ENCODE data around the gene COX7A1. TPM values are rescaled to one million over a fixed set of nuclear protein-coding genes. Genes with fewer than 3 reads are reported as not detected.

Gene COX7A1
- total and polyA plus RNA-seq, 7 donors, result 571 to 1,741 (median 1,453) TPM

GRCh38 chr19:36128392-36128736 lies 23.9 kb downstream of the COX7A1 start:
- peak overlapping the region; percentile 65 for H3K4me3 ChIP-seq
- intact Hi-C loops (cut with DNase I), result no loop called here

GRCh38 chr19:36125557-36125956 lies 26.7 kb downstream of the COX7A1 start:
- no peaks in the 10 kb centered on the region for H3K27me3 ChIP-seq (ENCODE audit: insufficient read depth in 3 of 3, low read length in 2 of 3)
- DNase-seq (no peak), ATAC-seq (no peak)
- no peak overlapping the region for H3K27ac ChIP-seq
- H3K9me3 ChIP-seq, result no peaks in the 10 kb centered on the region
- no peak for TF ChIP-seq CTCF (IDR thresholded peaks at IDR 0.05)
- peaks cover 3 to 37% of the 10 kb centered on the region in 2 donors for H3K36me3 ChIP-seq (ENCODE audit: insufficient read depth in 1 of 2, low read depth in 1 of 2)
- peaks cover 5% of the 10 kb centered on the region for H3K4me1 ChIP-seq
- WGBS, 3 donors, result 77 to 89% (median 81%) methylated on average over 9 of the region's 9 CpGs
- intact Hi-C loops (cut with DNase I), result no loop called here
- H3K4me3 ChIP-seq, result no peak overlapping the region

More at GRCh38 chr19:36128392-36128736, 23.9 kb downstream of the COX7A1 start:
- peak in 2 of 4 donors; percentile 4 to 5 for ATAC-seq
- Histone ChIP-seq H3K36me3 (ENCODE audit: insufficient read depth in 1 of 2, low read depth in 1 of 2) (peaks cover 3 to 24% of the 10 kb centered on the region in 2 donors), H3K4me1 (peaks cover 5% of the 10 kb centered on the region), H3K27me3 (ENCODE audit: insufficient read depth in 3 of 3, low read length in 2 of 3) (no peaks in the 10 kb centered on the region), H3K27ac (peak overlapping the region; percentile 85), H3K9me3 (no peaks in the 10 kb centered on the region)
- TF ChIP-seq CTCF (IDR thresholded peaks at IDR 0.05), result no peak
- 8 to 12% (median 12%) methylated on average over 10 of the region's 10 CpGs for WGBS, 3 donors
- peak in 1 of 2 donors; percentile 37 for DNase-seq

- no peak overlapping the region for H3K4me3 ChIP-seq
- peaks cover 5 to 73% of the 10 kb centered on the region in 2 donors for H3K36me3 ChIP-seq (ENCODE audit: insufficient read depth in 1 of 2, low read depth in 1 of 2)
- DNase-seq, result peak in 1 of 2 donors; percentile 13
- no peaks in the 10 kb centered on the region for H3K27me3 ChIP-seq (ENCODE audit: insufficient read depth in 3 of 3, low read length in 2 of 3)
- no peak for ATAC-seq
- no peak for TF ChIP-seq CTCF (IDR thresholded peaks at IDR 0.05)
- WGBS, 3 donors, result 84 to 88% (median 86%) methylated on average over 44 to 49 of the region's 49 CpGs
- no peaks in the 10 kb centered on the region for H3K4me1 ChIP-seq
- intact Hi-C loops (cut with DNase I), result no loop called here
- H3K27ac ChIP-seq, result no peak overlapping the region
- no peaks in the 10 kb centered on the region for H3K9me3 ChIP-seq
Measured at GRCh38 chr19:36121486-36122124, 30.6 kb downstream of the COX7A1 start.

GRCh38 chr19:36120984-36121358 lies 31.3 kb downstream of the COX7A1 start:
- no peaks in the 10 kb centered on the region for H3K9me3 ChIP-seq
- intact Hi-C loops (cut with DNase I), result no loop called here
- H3K27ac ChIP-seq, result no peak overlapping the region
- WGBS, 3 donors, result 91 to 94% (median 94%) methylated on average over 18 of the region's 18 CpGs
- DNase-seq, result no peak
- ATAC-seq, result no peak
- H3K4me3 ChIP-seq, result no peak overlapping the region
- TF ChIP-seq CTCF (IDR thresholded peaks at IDR 0.05), result no peak
- H3K27me3 ChIP-seq (ENCODE audit: insufficient read depth in 3 of 3, low read length in 2 of 3), result no peaks in the 10 kb centered on the region
- H3K4me1 ChIP-seq, result peaks cover 5% of the 10 kb centered on the region
- peaks cover 5 to 77% of the 10 kb centered on the region in 2 donors for H3K36me3 ChIP-seq (ENCODE audit: insufficient read depth in 1 of 2, low read depth in 1 of 2)
